Measurements from ENCODE around the gene MPC1. TPM values are rescaled to one million over a fixed set of nuclear protein-coding genes. Genes with fewer than 3 reads are reported as not detected.
"Not testable (repeated sequence)": the region's sequence is repeated elsewhere in the genome, so short reads cannot be mapped to it uniquely, and the experiment has no call there.

MPC1 gene
- total RNA-seq, 1 donor from 2014 or later, result 21.2 TPM

- no peak for DNase-seq (ENCODE audit: low read depth)
- no peak for TF ChIP-seq CTCF (conservative IDR thresholded peaks at IDR 0.05; ENCODE audit: low read depth, low read length)
- no peak overlapping the region for H3K4me3 ChIP-seq (ENCODE audit: low read depth, low read length)
These were observed 15.6 kb upstream of the MPC1 start for GRCh38 chr6:166398348-166398747.

- DNase-seq (ENCODE audit: low read depth), result no peak
- no peak overlapping the region for H3K4me3 ChIP-seq (ENCODE audit: low read depth, low read length)
- no peak for TF ChIP-seq CTCF (conservative IDR thresholded peaks at IDR 0.05; ENCODE audit: low read depth, low read length)
These were observed 15.1 kb upstream of the MPC1 start for GRCh38 chr6:166397849-166398248.

DNA sequence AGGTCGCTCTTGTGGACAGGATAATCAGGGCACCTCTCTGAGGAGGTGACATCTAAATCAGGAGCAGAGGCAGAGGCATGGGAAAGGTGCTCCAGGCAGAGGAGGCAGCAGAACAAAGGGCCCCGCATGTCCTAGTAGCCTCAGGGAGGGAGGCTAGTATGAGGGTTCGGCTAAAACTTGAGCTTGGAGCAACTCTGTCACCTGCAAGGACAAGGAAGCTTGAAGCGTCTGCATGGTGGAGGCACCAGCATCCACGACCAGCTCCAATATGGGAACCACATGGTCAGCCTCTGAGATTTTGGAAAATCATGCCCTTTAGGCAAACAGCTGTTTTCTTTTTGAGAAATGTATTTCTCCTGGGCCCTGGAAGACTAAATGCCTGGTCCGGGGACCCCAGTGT, 13.0 kb upstream of the MPC1 start:
- H3K4me3 ChIP-seq (ENCODE audit: low read depth, low read length), result no peak overlapping the region
- no peak for DNase-seq (ENCODE audit: low read depth)
- no peak for TF ChIP-seq CTCF (conservative IDR thresholded peaks at IDR 0.05; ENCODE audit: low read depth, low read length)

GRCh38 chr6:166395351-166395750, 12.6 kb upstream of the MPC1 start:
- TF ChIP-seq CTCF (conservative IDR thresholded peaks at IDR 0.05; ENCODE audit: low read depth, low read length), result no peak
- no peak for DNase-seq (ENCODE audit: low read depth)
- no peak overlapping the region for H3K4me3 ChIP-seq (ENCODE audit: low read depth, low read length)

GRCh38 chr6:166394036-166394892, 11.5 kb upstream of the MPC1 start:
- no peak for TF ChIP-seq CTCF (conservative IDR thresholded peaks at IDR 0.05; ENCODE audit: low read depth, low read length)
- DNase-seq (ENCODE audit: low read depth), result no peak
- no peak overlapping the region for H3K4me3 ChIP-seq (ENCODE audit: low read depth, low read length)

- no peak for DNase-seq (ENCODE audit: low read depth)
- TF ChIP-seq CTCF (conservative IDR thresholded peaks at IDR 0.05; ENCODE audit: low read depth, low read length), result no peak
- no peak overlapping the region for H3K4me3 ChIP-seq (ENCODE audit: low read depth, low read length)
These were observed 10.7 kb upstream of the MPC1 start for GRCh38 chr6:166393535-166393823.

GRCh38 chr6:166392755-166393534, 10.2 kb upstream of the MPC1 start:
- DNase-seq (ENCODE audit: low read depth); H3K4me3 ChIP-seq (ENCODE audit: low read depth, low read length): not testable (repeated sequence)

All from epithelial cell of proximal tubule (primary cell).